Measurements from ENCODE around the gene NLRP6.

The NLRP6 gene

GRCh38 chr11:292211-293121 lies 14.3 kb downstream of the NLRP6 start (continued):
- TF ChIP-seq ZFP3 (CRISPR knock-in tag; IDR thresholded peaks at IDR 0.05) (no peak), ZNF565 (CRISPR knock-in tag; conservative IDR thresholded peaks at IDR 0.05; ENCODE audit: low read depth) (no peak)

DNA sequence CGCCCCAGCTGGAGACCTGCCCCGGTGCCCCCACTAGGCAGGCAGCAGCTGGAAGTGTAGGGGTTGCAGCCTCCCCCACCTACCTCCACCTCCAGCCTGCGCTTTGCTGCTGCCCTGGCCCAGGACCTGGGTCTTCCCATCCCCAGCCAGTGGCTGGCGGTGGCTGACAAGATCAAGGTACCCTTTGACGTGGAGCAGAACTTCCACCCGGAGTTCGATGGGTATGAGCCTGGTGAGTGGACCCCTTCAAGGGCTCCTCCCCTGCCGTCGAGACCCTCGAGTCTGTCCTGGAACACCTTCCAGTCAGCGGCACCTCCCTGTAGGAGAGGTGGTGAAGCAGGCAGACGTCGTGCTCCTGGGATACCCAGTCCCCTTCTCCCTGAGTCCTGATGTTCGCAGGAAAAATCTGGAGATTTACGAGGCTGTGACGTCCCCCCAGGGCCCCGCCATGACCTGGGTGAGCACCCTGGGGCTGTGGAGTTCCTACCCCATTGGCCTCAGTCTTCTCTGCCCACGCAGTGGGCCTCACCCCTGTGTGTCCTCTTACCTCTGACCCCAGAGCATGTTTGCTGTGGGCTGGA lies 15.2 kb downstream of the NLRP6 start:
- no peak for TF ChIP-seq PPARA (CRISPR knock-in tag; IDR thresholded peaks at IDR 0.05; ENCODE audit: borderline replicate concordance)
- TF ChIP-seq ESRRG (CRISPR knock-in tag; IDR thresholded peaks at IDR 0.05) = no peak
- TF ChIP-seq ZC3H10 (CRISPR knock-in tag; IDR thresholded peaks at IDR 0.05) = no peak
- TF ChIP-seq, protein P1, sequence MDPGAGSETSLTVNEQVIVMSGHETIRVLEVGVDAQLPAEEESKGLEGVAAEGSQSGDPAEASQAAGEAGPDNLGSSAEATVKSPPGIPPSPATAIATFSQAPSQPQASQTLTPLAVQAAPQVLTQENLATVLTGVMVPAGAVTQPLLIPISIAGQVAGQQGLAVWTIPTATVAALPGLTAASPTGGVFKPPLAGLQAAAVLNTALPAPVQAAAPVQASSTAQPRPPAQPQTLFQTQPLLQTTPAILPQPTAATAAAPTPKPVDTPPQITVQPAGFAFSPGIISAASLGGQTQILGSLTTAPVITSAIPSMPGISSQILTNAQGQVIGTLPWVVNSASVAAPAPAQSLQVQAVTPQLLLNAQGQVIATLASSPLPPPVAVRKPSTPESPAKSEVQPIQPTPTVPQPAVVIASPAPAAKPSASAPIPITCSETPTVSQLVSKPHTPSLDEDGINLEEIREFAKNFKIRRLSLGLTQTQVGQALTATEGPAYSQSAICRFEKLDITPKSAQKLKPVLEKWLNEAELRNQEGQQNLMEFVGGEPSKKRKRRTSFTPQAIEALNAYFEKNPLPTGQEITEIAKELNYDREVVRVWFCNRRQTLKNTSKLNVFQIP (CRISPR knock-in tag; IDR thresholded peaks at IDR 0.05; ENCODE audit: borderline replicate concordance, low read depth) = no peak
- no peak for TF ChIP-seq ZNF70 (CRISPR knock-in tag; IDR thresholded peaks at IDR 0.05)
- no peak for TF ChIP-seq GLIS3 (CRISPR knock-in tag; IDR thresholded peaks at IDR 0.05)
- ATAC-seq = no peak

GRCh38 chr11:293852-294661 lies 15.8 kb downstream of the NLRP6 start:
- TF ChIP-seq ZNF565 (CRISPR knock-in tag; conservative IDR thresholded peaks at IDR 0.05; ENCODE audit: low read depth) (no peak), SNAI2 (CRISPR knock-in tag; IDR thresholded peaks at IDR 0.05) (no peak), ZFP30 (CRISPR knock-in tag; IDR thresholded peaks at IDR 0.05) (no peak), TOX (CRISPR knock-in tag; IDR thresholded peaks at IDR 0.05; ENCODE audit: borderline replicate concordance) (no peak), BACH2 (CRISPR knock-in tag; IDR thresholded peaks at IDR 0.05; ENCODE audit: borderline replicate concordance) (no peak), PPARA (CRISPR knock-in tag; IDR thresholded peaks at IDR 0.05; ENCODE audit: borderline replicate concordance) (no peak), ESRRG (CRISPR knock-in tag; IDR thresholded peaks at IDR 0.05) (no peak), OSR1 (CRISPR knock-in tag; IDR thresholded peaks at IDR 0.05) (no peak), GLIS3 (CRISPR knock-in tag; IDR thresholded peaks at IDR 0.05) (no peak), CSDC2 (CRISPR knock-in tag; IDR thresholded peaks at IDR 0.05) (no peak), ZNF8 (CRISPR knock-in tag; IDR thresholded peaks at IDR 0.05) (no peak), ZC3H10 (CRISPR knock-in tag; IDR thresholded peaks at IDR 0.05) (no peak), ISL1 (CRISPR knock-in tag; IDR thresholded peaks at IDR 0.05) (no peak), ZFP3 (CRISPR knock-in tag; IDR thresholded peaks at IDR 0.05) (no peak), TCF4 (CRISPR knock-in tag; IDR thresholded peaks at IDR 0.05; ENCODE audit: borderline replicate concordance) (no peak)
- TF ChIP-seq, protein P2, sequence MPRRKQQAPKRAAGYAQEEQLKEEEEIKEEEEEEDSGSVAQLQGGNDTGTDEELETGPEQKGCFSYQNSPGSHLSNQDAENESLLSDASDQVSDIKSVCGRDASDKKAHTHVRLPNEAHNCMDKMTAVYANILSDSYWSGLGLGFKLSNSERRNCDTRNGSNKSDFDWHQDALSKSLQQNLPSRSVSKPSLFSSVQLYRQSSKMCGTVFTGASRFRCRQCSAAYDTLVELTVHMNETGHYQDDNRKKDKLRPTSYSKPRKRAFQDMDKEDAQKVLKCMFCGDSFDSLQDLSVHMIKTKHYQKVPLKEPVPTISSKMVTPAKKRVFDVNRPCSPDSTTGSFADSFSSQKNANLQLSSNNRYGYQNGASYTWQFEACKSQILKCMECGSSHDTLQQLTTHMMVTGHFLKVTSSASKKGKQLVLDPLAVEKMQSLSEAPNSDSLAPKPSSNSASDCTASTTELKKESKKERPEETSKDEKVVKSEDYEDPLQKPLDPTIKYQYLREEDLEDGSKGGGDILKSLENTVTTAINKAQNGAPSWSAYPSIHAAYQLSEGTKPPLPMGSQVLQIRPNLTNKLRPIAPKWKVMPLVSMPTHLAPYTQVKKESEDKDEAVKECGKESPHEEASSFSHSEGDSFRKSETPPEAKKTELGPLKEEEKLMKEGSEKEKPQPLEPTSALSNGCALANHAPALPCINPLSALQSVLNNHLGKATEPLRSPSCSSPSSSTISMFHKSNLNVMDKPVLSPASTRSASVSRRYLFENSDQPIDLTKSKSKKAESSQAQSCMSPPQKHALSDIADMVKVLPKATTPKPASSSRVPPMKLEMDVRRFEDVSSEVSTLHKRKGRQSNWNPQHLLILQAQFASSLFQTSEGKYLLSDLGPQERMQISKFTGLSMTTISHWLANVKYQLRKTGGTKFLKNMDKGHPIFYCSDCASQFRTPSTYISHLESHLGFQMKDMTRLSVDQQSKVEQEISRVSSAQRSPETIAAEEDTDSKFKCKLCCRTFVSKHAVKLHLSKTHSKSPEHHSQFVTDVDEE (CRISPR knock-in tag; IDR thresholded peaks at IDR 0.05) = no peak
- TF ChIP-seq, protein P3, sequence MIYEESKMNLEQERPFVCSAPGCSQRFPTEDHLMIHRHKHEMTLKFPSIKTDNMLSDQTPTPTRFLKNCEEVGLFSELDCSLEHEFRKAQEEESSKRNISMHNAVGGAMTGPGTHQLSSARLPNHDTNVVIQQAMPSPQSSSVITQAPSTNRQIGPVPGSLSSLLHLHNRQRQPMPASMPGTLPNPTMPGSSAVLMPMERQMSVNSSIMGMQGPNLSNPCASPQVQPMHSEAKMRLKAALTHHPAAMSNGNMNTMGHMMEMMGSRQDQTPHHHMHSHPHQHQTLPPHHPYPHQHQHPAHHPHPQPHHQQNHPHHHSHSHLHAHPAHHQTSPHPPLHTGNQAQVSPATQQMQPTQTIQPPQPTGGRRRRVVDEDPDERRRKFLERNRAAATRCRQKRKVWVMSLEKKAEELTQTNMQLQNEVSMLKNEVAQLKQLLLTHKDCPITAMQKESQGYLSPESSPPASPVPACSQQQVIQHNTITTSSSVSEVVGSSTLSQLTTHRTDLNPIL (CRISPR knock-in tag; IDR thresholded peaks at IDR 0.05; ENCODE audit: low read depth) = no peak
- TF ChIP-seq, protein P4, sequence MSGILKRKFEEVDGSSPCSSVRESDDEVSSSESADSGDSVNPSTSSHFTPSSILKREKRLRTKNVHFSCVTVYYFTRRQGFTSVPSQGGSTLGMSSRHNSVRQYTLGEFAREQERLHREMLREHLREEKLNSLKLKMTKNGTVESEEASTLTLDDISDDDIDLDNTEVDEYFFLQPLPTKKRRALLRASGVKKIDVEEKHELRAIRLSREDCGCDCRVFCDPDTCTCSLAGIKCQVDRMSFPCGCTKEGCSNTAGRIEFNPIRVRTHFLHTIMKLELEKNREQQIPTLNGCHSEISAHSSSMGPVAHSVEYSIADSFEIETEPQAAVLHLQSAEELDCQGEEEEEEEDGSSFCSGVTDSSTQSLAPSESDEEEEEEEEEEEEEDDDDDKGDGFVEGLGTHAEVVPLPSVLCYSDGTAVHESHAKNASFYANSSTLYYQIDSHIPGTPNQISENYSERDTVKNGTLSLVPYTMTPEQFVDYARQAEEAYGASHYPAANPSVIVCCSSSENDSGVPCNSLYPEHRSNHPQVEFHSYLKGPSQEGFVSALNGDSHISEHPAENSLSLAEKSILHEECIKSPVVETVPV (CRISPR knock-in tag; IDR thresholded peaks at IDR 0.05) = no peak
- TF ChIP-seq, protein P1 (CRISPR knock-in tag; IDR thresholded peaks at IDR 0.05; ENCODE audit: borderline replicate concordance, low read depth) = no peak
- no peak for ATAC-seq

Measured in SK-N-SH treated with all-trans-retinoic acid at 6 μM for 48 hours (cell line).